HuH-7.5 (cell line): Measurements from ENCODE around the gene ETS2.
"Not testable (repeated sequence)": the region's sequence is repeated elsewhere in the genome, so short reads cannot be mapped to it uniquely, and the experiment has no call there.

Source experiments
- DNase-seq: peaks from one replicate; pipeline ENCODE4 v3.0.0; 2011; ENCODE audit warnings: low spot score

Gene ETS2

DNA sequence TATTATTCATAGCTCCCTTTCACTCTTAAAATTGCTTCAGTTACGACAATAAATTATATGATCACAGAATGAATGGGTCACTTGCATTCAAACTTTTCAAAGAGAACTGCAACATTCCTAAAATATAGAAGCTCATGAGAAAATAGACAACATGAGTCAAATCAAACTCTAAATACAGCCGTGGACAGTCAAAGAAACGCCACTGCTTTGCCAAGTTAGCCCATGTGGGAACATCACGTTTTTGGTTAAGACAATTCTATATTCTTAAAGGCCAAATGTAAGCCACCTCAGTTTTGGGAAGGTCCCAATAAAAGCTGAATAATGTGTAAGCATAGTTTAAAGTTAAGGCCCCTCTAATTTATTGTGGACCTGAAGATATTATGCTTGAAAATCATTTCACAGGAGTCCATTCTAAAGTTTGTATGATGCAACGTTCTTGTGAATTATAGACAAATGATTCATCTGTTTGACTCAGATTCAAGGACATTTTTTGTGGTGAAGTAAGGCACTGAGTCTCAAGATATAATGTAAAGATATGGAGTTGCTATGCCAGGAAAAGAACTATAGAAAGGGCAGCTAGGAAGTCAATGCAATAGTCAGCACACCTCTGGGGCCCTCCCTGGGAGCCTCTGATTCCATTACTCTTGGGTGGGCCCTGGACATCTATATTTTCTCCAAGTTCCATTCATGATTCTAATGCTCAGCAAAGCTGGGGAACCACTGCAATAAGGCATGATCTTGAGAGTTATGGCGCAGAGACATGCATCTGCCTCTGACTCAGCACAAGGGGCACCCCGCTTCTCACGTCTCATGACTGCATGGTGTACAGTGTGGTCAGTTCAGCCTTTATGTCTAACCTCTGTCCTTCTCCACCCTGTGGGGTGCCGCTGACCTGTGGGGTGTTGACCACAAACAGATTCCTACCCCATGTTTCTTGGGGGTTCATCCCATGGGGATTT is 33.9 kb downstream of the ETS2 start:
- no peak for DNase-seq

DNA sequence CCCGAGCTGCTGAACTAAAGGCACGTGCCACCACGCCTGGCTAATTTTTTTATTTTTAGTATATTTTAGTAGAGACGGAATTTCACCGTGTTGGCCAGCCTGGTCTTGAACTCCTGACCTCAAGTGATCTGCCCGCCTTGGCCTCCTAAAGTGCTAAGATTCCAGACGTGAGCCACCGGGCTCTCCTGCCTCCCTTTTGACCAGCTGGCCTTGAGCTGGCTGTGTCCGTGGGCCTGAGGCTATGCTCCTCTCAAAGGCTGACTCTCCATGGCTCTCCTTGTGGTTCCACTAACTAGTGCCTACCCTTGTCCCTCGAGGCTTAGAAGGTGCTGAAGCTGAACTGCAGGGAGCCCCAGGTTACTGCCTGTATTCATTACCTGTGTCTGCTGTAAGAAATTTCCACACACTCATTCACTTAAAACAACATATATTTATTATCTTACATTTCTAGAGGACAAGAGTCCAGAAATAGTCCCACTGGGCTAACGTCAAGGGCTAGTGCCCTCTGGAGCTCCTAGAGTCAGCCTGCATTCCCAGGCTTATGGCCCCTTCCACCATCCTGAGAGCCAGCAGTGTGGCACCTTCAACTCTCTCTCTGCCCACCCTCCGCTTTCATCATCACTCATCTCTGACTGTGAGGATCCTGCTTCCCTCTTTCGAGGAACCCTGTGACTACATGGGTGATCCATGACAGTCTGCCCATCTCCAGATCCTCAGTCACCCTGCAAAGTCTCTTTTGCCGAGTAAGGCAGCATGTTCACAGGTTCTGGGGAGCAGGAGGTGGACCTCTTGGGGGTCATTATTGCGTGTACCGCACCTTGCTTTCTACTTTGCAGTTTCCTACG is 34.9 kb downstream of the ETS2 start:
- DNase-seq = no peak

DNA sequence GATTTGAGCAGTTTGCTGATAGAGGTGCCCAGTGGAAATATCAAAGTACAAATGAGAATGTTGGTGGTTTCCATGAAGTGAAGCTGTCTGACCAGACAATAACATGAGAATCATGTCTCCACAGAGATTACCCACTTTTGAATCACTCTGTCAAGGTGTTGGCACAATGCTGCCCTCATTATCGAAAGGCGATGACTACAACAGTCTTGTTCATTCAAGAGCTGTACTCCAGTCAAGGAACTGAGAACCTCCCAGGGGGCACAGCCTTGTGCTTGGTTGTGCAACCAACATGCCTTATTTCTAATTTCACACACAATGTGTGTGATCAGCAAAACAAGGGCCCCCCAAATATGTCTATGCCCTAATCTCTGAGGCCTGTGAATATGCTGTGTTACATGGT is 35.7 kb downstream of the ETS2 start:
- DNase-seq = no peak

DNA sequence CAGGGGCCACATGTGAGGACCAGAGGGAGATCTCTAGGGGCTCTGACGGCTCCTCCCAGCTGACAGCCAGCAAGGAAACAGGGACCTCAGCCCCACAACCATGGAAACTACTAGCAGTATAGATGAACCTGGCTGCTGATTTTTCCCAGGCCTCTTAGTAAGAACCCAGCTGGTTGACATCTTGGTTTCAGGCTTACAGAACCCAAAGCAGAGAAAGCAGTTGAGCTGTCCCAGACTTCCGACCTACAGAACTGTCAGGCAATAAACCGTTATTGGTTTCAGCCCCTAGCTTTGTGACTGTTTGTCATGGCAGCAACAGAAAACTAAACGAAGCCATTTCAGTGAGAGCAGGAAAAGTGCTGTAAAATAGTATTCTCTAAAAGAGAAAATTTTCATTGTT is 36.4 kb downstream of the ETS2 start:
- DNase-seq = no peak

DNA sequence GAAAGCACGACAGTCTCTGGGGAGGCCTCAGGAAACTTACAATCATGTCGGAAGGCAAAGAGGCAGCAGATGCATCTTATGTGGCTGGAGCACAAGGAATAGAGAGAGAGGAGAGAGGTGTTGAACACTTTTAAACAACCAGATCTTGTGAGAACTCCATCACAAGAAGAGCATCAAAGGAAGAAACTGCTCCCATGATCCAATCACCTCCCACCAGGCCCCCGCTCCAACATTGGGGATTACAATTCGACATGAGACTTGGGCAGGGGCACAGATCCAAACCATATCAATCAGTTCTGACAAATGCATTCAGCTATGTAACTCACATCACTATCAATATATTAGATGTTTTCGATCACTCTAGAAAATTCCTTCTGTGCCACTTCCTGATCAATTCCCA is 37.6 kb downstream of the ETS2 start:
- no peak for DNase-seq

DNA sequence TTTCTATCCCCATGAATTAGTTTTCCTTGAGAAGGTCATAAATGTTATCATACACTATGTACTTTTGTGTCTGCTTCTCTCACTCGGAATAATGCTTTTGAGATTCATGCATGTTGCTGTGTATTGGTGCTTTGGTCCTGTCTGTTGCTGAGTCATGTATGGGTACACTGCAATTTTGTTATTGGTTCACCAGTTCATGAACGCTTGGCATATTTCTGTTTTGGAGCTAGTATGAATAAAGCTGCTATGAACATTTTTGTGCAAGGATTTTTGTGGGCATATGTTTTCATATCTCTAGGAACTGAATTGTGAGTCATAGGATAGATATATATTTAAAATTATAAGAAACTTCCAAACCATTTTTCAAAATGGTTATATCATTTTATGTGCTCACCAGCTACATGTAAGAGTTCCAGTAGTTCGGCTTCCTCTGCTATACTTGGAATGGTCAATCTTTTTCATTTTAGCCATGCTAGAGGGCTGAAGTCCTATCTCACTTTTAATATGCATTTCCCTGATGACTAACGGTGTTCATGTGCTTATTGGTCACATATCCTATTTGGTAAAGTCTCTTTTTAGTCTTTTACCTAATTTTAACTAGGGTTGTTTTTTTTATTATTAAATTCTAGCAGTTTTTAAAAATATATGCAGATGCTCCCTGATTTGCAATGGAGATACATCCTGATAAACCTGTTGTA is 38.2 kb downstream of the ETS2 start:
- DNase-seq = no peak

DNA sequence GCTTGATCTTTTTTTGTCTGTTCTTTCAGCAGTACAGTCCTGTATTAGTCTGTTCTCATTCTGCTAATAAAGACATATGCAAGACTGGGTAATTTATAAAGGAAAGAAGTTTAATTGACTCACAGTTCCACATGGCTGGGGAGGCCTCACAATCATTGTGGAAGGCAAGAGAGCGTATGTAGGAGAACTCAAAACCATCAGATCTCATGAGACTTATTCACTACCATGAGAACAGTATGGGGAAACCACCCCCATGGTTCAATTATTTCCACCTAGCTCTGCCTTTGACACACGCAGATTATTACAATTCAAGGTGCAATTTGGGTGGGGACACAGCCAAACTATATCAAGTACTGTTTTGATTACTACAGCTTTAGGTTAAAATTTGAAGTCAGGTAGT is 39.6 kb downstream of the ETS2 start:
- not testable (repeated sequence) for DNase-seq

DNA sequence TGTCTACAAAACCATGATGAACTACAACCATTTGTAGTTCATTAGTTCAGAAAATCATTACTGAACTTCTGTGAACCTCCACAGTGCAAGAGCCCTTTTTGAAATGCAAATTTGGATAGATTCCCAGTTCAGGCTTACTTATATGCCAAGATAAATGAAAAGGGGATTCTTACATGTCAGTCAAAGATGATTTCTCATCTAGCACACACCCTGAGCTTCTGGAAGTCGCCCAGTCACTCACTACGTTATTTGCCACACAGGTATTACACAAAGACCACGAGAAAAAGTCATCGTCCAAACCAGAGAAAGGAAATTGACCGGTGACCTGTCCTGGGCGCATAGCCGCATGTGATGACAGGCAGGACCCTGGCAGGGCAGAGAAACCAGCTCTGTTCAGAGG is 41.8 kb downstream of the ETS2 start:
- DNase-seq = no peak

DNA sequence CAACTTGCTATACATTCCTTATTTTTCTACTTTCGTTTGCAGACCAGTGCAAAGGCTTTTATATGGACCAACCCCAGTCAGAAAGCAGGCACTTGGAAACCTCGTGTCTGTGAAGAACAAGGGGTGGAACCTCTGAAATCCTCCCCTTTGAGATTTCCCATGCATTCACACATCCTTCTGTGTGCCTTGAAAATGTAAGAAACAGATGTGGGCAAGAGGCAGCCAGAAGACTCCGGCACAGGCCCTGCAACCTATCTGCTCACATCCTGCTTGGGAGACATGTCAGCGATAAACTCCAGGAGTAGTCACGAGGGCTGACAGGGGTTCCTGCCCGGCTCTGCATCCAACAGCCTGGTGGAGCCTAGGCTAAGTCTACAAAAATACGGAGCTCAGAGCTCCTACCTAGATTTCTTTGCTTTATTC is 42.5 kb downstream of the ETS2 start:
- DNase-seq = no peak

DNA sequence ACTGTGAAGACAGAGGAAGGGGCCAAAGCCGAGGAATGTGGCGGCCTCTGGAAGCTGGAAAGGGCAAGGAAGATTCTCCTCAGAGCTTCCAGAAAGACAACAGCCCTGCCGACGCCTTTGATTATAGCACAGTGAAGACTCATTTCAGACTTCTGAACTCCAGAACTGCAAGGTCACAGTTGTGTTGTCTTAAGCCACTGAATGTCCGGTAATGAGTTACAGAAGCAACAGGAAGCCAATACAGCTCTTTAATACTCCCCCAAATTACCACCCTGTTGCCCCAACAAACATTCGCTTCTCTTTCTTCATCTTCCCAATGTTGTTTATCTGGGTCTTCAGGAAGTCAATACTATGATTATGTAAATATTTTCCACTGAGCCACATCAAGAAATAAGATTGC is 44.0 kb downstream of the ETS2 start:
- no peak for DNase-seq

DNA sequence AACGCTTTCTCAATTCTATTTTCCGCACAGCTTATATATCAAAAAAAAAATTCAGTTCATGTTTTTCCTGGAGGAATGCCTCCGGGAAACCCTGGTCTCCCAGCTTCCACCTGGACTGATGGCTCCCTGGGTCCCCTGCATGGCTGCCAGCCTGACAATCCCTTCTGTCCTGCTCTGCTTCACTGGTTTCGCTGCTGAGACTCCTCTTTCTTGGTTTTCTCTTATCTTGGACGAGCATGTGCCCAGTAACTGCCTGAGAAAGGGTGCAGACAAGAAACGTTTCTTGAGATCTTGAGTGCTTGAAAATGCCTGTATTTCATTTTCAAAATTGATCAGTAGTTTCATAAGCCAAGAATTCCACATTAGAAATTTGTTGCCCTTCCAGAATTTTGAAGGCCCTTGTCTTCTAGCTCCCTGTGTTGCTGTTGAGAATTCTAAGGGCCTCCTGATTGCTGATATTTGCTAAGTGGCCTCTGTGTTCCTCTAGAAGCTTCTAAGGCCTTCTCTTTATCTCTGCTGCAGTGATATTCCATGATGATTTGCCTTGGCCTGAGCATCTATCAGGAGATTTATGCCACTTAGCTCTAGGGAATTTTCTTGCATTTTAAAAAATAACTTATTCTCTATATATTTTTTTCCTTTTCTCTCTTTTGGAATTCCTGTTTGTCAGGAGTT is 44.7 kb downstream of the ETS2 start:
- DNase-seq = no peak

DNA sequence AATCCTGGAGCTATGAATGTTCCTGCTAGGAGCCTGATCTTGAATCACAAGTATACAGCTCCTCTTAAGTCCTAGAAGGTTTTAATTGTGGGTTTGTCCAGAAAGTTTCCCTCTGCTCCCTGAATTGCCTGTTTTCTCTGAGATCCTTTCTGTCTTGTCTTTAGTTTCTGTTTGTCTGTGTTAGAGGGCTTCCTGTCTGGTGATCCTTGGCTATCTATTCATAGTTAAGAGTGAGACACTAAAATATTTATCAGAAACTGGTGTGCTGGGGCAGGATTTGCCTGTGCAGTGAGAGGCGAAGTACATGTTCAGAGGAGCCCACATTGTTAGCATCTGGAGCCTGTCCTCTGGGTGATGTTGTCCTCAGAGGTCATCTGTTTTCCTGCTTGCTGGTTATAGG is 45.4 kb downstream of the ETS2 start:
- DNase-seq = no peak

DNA sequence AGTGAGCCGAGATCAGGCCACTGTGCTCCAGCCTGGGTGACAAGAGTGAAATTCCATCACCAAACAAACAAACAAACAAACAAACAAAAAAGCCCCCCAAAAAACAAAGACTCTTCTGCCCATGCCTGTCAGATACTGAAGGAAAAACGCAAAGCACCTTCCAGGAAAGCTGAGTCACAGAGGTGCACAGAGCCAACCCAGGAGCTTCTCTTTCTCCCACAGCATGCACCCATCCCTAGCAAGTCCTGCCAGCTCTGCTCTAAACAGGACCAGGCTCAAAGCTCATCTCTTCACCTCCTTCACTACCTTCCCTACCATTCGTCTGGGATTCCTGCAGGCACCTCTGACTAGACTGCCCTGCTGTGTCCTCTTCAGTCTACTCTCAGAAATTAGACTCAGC is 46.5 kb downstream of the ETS2 start:
- DNase-seq = no peak

DNA sequence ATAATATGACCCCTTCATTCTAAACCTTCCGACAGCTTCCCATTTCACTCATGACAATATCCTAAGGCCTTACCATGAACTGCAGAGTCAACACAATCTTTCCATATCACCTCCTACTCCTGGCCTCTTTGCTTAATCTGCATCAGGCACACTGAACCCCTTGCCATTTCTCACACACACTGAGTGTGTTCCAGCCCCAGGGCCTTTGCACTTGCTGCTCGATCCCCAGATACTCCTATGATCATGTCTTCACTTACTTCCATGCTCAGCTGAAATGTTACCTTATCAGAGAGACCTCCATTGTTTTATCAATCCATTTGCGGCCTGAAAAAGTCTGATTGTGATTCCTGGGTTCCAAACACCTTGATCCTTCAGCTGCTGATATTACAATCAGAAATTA is 47.0 kb downstream of the ETS2 start:
- DNase-seq = no peak

DNA sequence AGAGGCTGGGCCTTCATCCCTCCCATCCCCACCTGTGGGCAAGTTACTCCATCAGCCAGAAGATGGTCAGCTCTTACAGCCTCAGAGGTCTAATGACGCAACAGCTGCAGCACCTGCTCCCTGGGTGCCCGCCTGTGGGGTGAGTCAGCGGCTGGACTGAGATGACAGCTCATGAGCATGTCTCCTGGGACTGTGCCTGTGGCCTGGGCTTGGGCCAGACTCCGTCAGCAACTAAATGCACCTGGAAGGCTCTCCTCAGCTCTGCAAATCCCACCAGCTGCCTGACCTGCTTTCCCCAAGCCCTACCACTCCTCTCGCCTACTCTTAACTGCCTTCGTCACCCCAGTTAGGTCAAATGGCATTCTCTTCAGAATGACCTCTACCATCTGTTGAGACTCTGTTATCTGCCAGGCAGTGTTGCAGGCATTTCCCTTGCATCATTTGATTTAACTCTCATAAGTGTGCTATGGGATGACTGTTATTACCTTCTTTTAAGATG is 47.7 kb downstream of the ETS2 start:
- no peak for DNase-seq

DNA sequence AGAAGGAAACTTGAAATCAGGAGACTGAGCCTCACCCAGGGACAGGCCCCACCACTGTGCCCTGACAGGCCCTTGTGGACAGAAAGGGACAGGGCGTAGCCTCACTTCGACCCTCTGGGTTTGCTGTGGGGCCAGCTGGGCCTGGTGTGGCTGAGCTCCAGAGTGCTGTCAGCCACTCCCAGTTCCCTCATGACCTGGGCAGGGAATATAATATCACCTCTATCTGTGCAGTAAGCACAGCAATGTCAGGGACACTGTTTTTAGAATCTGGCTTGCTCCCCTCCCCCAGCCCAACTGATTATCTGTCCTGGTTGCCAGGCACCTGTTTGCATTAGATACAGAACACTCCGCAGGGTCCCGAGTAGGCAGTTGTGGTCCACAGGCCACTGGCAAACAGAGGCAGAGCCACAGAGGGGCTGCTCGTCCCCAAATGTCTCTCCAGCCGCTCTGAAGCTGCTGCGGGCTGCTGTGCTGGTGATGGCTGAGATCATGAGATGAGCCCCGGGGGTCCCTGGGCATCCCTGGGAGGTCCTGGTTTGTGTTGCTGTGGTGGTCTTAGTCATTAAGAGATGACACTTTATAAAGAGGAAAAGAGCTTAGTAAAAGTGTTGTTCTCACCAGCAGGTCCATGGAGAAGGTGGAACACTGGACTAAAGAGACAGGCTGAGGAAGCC is 51.6 kb downstream of the ETS2 start:
- no peak for DNase-seq

DNA sequence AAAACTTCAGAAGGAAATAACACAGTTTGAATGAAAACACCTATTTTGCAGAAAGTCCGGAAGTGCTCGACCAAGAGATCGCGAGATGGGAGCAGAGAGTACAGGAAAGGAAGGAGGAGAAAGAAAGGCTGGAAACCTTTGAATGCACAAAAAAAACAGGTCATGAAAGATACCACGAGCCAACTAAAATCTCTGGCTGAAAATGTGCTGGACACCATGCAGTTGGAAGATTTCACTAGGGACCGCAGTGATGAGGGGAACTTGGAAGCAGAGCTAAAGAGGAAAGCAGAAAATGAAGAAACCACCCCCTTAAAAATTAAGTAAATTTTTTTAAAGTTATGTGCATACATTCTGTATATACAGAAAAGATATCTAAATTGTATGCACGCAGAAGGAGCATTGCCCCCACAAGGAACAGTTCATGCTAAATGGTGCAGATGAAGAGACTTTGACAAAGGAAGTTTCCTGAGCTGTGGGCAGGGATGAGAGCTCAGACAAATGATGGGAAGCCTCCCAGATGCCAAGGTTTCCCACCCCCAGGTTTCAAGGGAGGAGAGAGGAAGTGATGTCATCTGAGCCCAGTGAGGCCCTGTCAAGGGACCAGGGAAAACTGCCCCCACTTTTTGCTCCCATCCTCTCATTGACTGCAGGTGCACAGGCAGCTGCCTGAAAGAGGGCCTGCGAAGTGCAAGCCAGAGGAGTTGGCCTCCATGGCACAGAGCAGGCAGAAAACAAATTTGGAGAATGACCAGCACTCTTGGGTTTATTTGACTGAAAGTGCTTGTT is 52.5 kb downstream of the ETS2 start:
- DNase-seq = no peak

DNA sequence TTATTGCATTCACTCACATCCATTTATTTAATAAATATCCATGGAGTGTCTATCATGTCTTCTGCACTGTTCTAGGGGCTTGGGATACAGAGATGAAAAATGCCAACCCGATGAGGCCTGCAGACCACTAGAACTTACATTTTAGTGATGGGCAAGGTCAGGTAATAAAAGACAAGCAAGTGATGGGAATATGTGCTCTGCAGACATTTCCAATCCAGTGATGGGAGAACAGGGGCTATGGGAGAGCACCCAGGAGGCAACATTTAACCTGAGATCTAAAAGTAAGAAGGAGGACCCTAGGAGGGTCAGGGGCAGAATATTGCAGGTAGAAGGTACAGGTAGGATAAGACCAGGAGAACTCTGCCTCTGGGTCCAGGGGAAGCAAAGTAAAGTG is 53.1 kb downstream of the ETS2 start:
- no peak for DNase-seq

DNA sequence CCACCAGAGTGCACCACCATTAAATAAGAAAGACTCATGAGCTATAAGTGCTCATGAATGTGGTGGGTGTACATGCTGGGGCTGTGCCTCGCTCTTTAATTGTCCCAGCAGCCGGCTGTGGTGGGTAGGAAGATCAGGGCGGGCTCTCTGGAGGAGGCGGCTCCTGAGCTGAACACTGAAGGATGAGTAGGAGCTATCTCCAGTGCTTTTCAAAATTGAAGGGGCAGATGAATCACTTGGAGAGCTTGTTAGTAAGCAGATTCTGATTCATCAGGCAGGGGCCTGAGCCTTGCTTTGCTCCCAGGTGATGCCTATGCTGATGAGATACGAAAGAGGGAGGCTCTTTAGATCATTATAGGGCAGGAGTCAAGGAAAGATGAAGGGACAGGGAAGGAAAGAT is 54.1 kb downstream of the ETS2 start:
- DNase-seq = no peak

DNA sequence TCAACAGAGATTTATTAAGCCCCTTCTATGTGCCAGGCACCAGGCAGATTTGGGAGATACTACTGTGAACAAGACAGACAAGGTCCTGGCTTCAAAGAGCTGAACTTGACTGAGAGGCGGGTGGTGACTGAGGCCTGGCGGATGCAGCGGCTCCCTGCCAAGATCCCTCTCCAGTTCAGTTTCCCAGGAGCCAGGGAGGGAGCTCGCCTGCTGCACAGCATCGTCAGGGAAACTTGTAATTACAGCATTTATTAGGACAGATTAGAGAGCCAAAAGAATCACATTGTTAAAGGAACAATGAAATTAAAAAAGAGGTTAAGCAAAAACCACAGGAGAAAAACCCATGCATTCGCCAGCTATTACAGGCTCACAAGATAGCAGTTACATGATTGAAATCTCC is 55.3 kb downstream of the ETS2 start:
- no peak for DNase-seq
